ENCODE measurements around the gene TOMT.

The TOMT gene

DNA sequence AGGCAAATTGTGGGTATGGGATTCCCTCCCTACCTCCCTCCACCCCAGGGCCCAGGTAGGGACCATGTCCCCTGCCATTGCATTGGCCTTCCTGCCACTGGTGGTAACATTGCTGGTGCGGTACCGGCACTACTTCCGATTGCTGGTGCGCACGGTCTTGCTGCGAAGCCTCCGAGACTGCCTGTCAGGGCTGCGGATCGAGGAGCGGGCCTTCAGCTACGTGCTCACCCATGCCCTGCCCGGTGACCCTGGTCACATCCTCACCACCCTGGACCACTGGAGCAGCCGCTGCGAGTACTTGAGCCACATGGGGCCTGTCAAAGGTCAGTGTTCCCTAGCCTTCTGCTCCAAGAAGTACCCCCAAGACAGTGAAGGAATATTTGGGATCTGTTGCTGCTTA, at the start of gene TOMT:
Gene TOMT, plus strand, starts transcription at position 37 of the 400 bp plus-strand sequence. Its CDS starts 28 bp downstream, at position 65.
- no peak for DNase-seq (ENCODE audit: low spot score)

DNA sequence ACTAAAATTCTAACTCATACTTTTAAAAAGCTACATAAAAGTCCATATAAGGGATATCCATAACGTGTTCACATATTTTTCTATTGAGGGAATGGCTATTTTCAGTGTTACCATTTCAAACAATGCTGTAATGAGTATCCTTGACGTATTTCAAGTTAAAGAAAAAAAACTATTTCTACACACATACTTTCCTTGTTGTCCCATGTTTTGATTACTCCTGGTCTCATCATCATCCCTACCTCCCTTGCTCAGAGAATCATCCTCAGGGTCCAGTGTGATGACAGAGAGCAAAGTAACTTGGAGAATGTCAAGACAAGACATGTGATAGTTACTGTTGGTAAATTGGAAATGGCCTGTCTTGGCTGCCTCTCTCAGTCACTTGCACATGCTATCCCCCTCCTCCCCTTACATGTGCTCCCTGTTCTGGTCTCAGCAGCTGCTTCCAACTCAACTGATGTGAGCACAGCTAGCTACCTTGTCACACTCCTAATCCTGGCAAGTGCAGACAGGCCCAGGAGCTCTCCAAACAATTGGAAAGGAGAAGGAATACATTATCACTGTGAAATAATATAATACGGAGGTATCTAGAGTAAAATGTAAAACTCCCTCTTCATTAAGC, 47.2 kb upstream of the TOMT start:
- peak; percentile 13 for DNase-seq (ENCODE audit: low spot score)

GRCh38 chr11:72061739-72062396, 43.9 kb upstream of the TOMT start:
- DNase-seq (ENCODE audit: low spot score) = no peak

DNA sequence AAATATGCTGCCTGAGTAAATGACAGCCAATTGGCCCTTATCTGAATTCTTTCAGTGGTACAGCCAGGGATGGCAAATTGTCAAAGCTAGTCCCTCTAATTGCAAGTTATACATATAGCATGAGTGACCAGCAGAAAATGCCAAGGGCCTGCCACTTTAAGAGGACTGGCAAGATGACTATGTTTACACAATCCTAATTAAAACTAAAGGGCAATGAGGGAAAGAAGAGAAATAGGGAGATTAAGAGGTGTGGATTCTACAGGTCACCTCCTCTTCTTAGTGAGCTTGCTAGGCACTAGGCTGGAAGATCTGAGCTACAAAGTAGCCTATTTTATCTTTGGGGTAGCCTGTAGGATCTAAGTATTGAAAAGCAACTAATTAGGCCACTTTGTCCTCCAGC, 38.9 kb upstream of the TOMT start:
- DNase-seq (ENCODE audit: low spot score) = no peak

DNA sequence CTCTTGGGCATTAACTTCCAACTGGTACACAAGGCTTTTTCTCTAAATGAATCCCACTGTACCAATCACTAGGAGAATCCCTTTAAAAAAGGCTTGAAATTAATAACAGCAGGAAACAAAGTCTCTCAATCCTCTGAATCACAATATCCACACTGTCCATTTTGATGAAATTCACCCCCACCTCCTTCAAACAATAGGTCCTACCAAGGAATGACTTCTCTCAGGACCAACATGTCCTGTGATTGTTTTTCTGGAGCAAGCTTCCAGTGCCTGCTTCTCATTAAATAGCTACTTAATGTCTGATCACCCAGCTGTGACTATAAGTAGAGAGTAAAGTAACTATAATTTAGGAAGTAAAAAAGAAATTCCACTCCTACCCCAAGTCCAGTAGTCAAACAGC, 38.5 kb upstream of the TOMT start:
- DNase-seq (ENCODE audit: low spot score) = no peak

- no peak for DNase-seq (ENCODE audit: low spot score)
Measured at GRCh38 chr11:72067676-72068075, 38.0 kb upstream of the TOMT start.

DNA sequence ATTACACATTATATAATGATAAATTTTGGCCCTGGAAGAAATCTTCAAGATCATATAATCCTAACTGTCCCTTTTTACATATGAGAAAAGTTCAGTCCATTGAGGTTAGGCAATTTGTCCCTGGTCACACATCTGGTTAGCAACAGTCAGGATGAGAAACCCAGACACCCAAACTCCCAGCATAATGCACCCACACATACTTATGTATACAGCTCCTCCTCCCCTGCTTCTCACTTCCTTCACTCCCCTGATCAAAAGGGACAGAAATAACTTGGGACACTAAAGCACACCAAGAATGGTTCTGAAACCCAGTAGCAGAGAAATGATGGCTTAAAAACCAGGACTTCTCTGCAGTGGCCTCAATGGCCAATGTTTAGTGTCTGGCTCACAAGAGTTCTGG, 36.5 kb upstream of the TOMT start:
- peak; percentile 35 for DNase-seq (ENCODE audit: low spot score)

GRCh38 chr11:72069787-72070251, 35.9 kb upstream of the TOMT start:
- DNase-seq (ENCODE audit: low spot score) = peak; percentile 85

- no peak for DNase-seq (ENCODE audit: low spot score)
Measured at GRCh38 chr11:72070491-72070890, 35.2 kb upstream of the TOMT start.

DNA sequence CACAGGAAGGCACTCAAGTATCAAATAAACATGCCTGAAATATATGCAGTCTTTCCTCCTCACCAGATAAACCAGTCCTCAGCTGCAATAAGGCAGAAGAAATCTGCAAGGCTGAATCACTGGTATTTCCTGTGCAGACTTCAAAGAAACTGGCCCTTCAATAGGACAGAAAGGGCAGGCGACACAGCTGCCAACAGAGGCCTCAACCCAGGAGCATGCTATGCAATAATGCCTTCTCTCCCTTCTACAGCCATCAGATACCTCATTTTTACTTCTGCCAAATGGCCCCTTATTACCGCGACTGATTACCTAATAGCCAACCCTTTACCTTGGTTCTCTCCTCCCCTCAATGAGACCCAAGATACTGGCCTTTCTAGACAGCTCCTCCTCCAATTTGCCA, 33.4 kb upstream of the TOMT start:
- DNase-seq (ENCODE audit: low spot score) = peak; percentile 72

- DNase-seq (ENCODE audit: low spot score) = no peak
Measured at GRCh38 chr11:72075109-72075508, 30.6 kb upstream of the TOMT start.

DNA sequence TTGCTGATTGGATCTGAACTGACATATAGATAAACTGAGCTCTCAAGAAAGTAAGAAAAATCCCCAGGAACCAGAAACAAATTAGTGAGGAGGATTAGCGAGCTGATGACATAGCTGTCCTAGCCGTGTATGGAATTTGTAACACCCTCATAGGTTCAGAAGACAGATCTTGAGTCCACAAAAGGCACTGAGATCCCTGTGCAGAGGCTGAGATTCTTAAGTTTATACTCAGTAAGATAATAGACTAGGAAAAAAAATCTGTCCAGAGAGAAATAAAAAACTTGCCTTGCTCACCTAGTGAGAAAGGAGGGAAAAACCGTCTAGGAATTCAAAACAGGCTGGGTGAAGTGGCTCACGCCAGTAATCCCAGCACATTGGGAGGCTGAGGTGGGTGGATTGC, 30.0 kb upstream of the TOMT start:
- no peak for DNase-seq (ENCODE audit: low spot score)

DNA sequence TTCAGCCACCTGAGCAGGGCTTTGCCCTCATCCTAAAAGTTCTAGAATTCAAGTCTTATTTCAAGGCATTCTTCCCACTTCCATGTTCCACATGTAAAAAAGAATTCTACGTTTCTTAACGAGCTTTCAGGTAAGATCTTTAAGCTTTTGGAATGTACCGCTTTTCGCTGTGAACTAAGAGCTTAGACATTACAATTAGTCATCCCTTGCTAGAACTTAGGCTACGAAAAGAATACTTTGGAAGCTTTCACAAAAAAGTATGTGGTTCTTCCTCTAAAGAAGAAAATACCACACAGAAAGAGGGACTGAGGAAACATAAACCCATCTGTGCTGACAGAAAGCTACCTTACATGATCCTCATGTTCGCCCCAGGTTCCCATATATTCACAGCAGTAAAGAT, 27.2 kb upstream of the TOMT start:
- no peak for DNase-seq (ENCODE audit: low spot score)

GRCh38 chr11:72079819-72080325, 25.9 kb upstream of the TOMT start:
- DNase-seq (ENCODE audit: low spot score) = peak; percentile 67

GRCh38 chr11:72080326-72081183, 25.2 kb upstream of the TOMT start, which contains the start of the genes LRRC51 and NUMA1:
Gene LRRC51, plus strand, starts transcription at chr11:72080850. Its CDS starts 8,234 bp downstream, at chr11:72089084.
Gene NUMA1, minus strand, starts transcription at chr11:72080542. Its CDS starts 44,599 bp downstream, at chr11:72035943.
- peak; percentile 96 for DNase-seq (ENCODE audit: low spot score)

GRCh38 chr11:72081184-72081644, 24.5 kb upstream of the TOMT start:
- DNase-seq (ENCODE audit: low spot score) = no peak

DNA sequence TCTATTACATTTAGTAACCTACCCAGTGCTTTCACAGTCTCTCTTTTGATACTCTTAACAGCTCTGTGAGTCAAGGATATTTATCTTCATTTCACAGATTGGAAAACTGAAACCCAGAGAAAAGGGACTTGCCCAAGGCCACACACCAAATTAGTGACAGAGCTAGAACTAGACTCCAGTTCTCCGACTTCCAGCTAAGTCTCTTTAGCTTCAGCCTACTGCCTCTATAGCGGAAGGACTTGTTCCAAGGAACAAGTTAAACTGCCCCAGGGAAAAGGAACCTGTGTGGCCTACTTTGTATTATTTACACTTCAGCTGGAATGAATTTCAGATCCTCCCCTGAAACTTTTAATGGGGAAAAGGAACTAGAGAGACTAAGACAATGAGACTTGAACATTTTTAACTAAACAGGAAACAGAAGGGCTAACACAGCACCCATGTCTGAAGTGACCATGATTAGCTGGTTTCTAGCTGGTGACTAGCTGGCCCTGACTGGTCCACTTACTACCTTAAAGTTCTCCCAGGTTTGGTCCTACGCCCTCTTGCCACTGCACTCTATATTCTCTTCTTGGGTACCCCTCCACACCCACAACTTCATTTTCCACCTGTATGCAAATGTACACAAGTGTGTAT, 23.8 kb upstream of the TOMT start:
- no peak for DNase-seq (ENCODE audit: low spot score)

DNA sequence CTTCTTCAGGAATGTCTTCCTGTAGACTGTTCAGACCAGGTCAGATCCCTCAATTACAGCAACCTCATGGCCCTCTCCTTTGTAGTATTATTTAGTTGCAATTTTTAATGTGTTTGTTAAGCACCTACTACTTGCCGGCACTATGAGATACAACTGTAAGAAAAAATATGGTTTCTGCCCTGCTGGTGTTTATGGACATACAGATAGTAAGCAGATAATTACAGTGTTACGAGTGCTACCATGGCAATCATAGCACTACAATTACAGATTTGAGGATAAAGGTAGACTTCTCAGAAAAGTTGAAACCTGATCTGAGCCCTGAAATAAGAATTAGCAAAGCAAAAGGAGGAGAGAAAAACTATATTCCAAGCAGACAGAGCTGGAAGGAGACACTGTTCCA, 22.3 kb upstream of the TOMT start:
- no peak for DNase-seq (ENCODE audit: low spot score)

GRCh38 chr11:72084076-72084475, 21.6 kb upstream of the TOMT start:
- no peak for DNase-seq (ENCODE audit: low spot score)

DNA sequence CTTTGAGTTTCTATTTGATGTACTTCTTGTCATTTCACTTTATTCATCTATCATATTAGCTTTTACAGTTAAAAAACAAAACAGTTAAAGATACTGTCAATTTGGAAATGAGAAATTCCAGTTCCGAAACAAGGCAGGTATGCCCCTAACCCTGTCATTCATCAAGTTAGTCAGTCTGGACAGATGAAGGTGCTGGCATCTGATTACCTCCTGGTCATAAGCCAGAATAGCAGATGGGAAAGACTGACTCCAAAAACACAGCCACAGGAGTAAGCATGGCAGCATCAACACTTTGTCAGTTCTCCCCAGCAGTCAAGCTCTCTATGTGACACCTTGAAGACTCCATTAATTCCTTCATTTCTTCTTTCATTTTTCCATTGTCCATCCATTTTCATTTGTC, 20.8 kb upstream of the TOMT start:
- no peak for DNase-seq (ENCODE audit: low spot score)

DNA sequence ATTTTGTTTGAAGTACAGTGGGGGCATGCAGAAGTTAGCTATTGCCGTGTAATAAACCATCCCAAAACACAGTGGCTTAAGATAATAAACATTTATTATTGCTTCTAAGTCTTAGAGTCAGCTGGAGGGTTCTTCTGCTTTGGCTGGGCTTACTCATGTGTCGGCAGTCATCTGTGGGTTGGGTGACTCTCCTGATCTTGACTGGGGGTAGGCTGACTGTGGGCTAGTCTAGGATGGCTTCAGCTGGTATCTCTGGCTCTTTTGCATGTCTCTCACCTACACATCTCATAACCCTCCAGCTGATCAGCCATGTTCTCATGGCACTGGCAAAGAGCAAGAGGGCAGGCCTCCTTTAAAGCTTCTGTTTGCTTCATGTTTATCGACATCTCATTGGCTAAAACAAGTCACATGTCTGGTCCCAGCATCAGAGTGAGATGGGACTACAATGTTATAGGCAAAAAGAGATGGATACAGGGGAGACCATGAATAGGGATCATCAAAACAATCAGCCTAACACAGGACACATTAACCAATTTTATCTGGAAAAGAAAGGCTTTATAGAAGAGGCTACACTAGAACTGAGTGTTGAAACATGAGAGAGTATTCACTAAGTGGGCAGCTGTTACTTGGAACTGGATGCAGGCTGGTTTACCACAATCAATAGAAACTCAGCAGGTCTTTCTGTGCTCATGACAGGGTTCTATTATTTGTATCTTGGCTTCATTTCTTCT, 19.9 kb upstream of the TOMT start:
- DNase-seq (ENCODE audit: low spot score) = no peak
